IMR-90 (cell line): ENCODE data around the gene STUB1. TPM values are rescaled to one million over a fixed set of nuclear protein-coding genes. Genes with fewer than 3 reads are reported as not detected.
A peak's percentile ranks its signal among the peaks of the same experiment; 100 is the strongest.

Source experiments
- ATAC-seq: fragments of 200-7000 bp; cut with Tn5 transposase; 2 replicates; pipeline ENCODE4 v1.9.1; 2020; ENCODE audit warnings: low read depth, mild to moderate bottlenecking, moderate library complexity
- BruUV-seq: library from RNA; stranded (reverse); fragments of 400-500 nt; replicated peaks from 2 replicates; lab custom pipeline; 2021; lab: Mats Ljungman, UMichigan
- CTCF ChIA-PET: fragments of 300-600 bp; formaldehyde crosslinking; extraction: SDS; loops from one replicate; lab custom pipeline; 2021; ENCODE audit warnings: antibody characterized with exemption; lab: Yijun Ruan, JAX
- POLR2A ChIA-PET: fragments of 300-600 bp; sonication (Branson Sonifier 250); formaldehyde crosslinking; loops from one replicate; lab custom pipeline; 2022; ENCODE audit warnings: antibody characterized with exemption; ENCODE audit not compliant: unreplicated experiment; lab: Charles Lee
- DNase-seq: peaks from one replicate; pipeline ENCODE4 v3.0.0; 2013
- H2AFZ ChIP-seq: replicated peaks from 2 replicates; pipeline ENCODE3; 2013; ENCODE audit warnings: low read length, mild to moderate bottlenecking; ENCODE audit not compliant: poor library complexity
- H2AK5ac ChIP-seq: 2 replicates; pipeline ENCODE4 v1.6.1; 2013; ENCODE audit warnings: low read depth, low read length, inconsistent platforms
- H2AK9ac ChIP-seq: replicated peaks from 2 replicates; pipeline ENCODE3; 2013; ENCODE audit warnings: mild to moderate bottlenecking, low read depth, low read length, moderate library complexity; ENCODE audit not compliant: poor library complexity
- H2BK120ac ChIP-seq: 2 replicates; pipeline ENCODE4 v1.6.1; 2013; ENCODE audit warnings: low read depth, low read length, inconsistent platforms
- H2BK15ac ChIP-seq: 3 replicates; pipeline ENCODE4 v1.6.1; 2013; ENCODE audit warnings: low read depth, low read length, inconsistent platforms
- H2BK20ac ChIP-seq: 2 replicates; pipeline ENCODE4 v1.6.1; 2013; ENCODE audit warnings: low read depth, mild to moderate bottlenecking, inconsistent platforms, low read length, moderate library complexity
- H2BK5ac ChIP-seq: 2 replicates; pipeline ENCODE4 v1.6.1; 2013; ENCODE audit warnings: mild to moderate bottlenecking, low read depth, low read length, inconsistent platforms; ENCODE audit not compliant: poor library complexity, severe bottlenecking
- H3K14ac ChIP-seq: replicated peaks from 2 replicates; pipeline ENCODE4 v1.6.1; 2013; ENCODE audit warnings: low read depth, low read length, inconsistent platforms
- H3K18ac ChIP-seq: 2 replicates; pipeline ENCODE4 v1.6.1; 2013; ENCODE audit warnings: low read depth, low read length, control low read depth
- H3K23ac ChIP-seq: 2 replicates; pipeline ENCODE4 v1.6.1; 2013; ENCODE audit warnings: low read depth, low read length, inconsistent platforms
- H3K27ac ChIP-seq: 2 replicates; pipeline ENCODE4 v1.5.1; 2013; ENCODE audit warnings: mild to moderate bottlenecking, control low read depth, low read length; ENCODE audit not compliant: insufficient read depth
- H3K27me3 ChIP-seq: 2 replicates; pipeline ENCODE4 v1.6.1; 2013; ENCODE audit warnings: low read length; ENCODE audit not compliant: control insufficient read depth, insufficient read depth
- H3K36me3 ChIP-seq: 2 replicates; pipeline ENCODE4 v1.6.1; 2013; ENCODE audit warnings: low read length, mixed read lengths; ENCODE audit not compliant: control insufficient read depth, insufficient read depth
- H3K4ac ChIP-seq: 2 replicates; pipeline ENCODE4 v1.6.1; 2013; ENCODE audit warnings: low read depth, low read length, inconsistent platforms
- H3K4me1 ChIP-seq: 2 replicates; pipeline ENCODE4 v1.6.1; 2013; ENCODE audit warnings: low read length, mixed read lengths; ENCODE audit not compliant: control insufficient read depth, insufficient read depth
- H3K4me2 ChIP-seq: 2 replicates; pipeline ENCODE4 v1.6.1; 2013; ENCODE audit warnings: low read depth, mild to moderate bottlenecking, control low read depth, low read length, moderate library complexity
- H3K4me3 ChIP-seq: 2 replicates; pipeline ENCODE4 v1.5.1; 2013; ENCODE audit warnings: low read depth, mild to moderate bottlenecking, control low read depth, low read length, moderate library complexity; ENCODE audit not compliant: insufficient read depth
- H3K56ac ChIP-seq: 2 replicates; pipeline ENCODE4 v1.6.1; 2013; ENCODE audit warnings: low read length, inconsistent platforms; ENCODE audit not compliant: insufficient read depth; ENCODE audit errors: extremely low read depth
- H3K79me1 ChIP-seq, 2 experiments: 2 replicates each; pipeline ENCODE4 v1.6.1; 2013; ENCODE audit warnings: low read length in 2 of 2, inconsistent platforms in 1 of 2, low read depth in 1 of 2
- H3K9ac ChIP-seq: 2 replicates; pipeline ENCODE4 v1.6.1; 2013; ENCODE audit warnings: low read depth, low read length, control low read depth
- H3K9me1 ChIP-seq: 2 replicates; pipeline ENCODE4 v1.6.1; 2013; ENCODE audit warnings: low read length, inconsistent platforms; ENCODE audit not compliant: insufficient read depth
- H3K9me3 ChIP-seq: 2 replicates; pipeline ENCODE4 v1.6.1; 2013; ENCODE audit warnings: low read length; ENCODE audit not compliant: control insufficient read depth, insufficient read depth
- H4K20me1 ChIP-seq: 2 replicates; pipeline ENCODE4 v1.6.1; 2013; ENCODE audit warnings: low read length, inconsistent platforms; ENCODE audit not compliant: insufficient read depth
- H4K5ac ChIP-seq: 2 replicates; pipeline ENCODE4 v1.6.1; 2013; ENCODE audit warnings: mild to moderate bottlenecking, low read depth, low read length, control low read depth
- H4K8ac ChIP-seq, 2 experiments: 2 replicates each; pipeline ENCODE4 v1.6.1; 2013; ENCODE audit warnings: low read depth in 2 of 2, low read length in 2 of 2, control low read depth in 1 of 2, inconsistent platforms in 1 of 2
- H4K91ac ChIP-seq: 2 replicates; pipeline ENCODE4 v1.6.1; 2013; ENCODE audit warnings: low read depth, low read length, inconsistent platforms; ENCODE audit not compliant: insufficient read depth
- BHLHE40 ChIP-seq: fragments of 150-350 bp; IDR thresholded peaks from 2 replicates; pipeline ENCODE4 v1.6.1; 2016; ENCODE audit warnings: mild to moderate bottlenecking, low read depth, low read length
- CEBPB ChIP-seq: IDR thresholded peaks from 2 replicates; pipeline ENCODE4 v1.6.1; 2012; ENCODE audit warnings: low read depth, low read length, improper control_type of control experiment
- RAD21 ChIP-seq: IDR thresholded peaks from 2 replicates; pipeline ENCODE4 v1.6.1; 2012; ENCODE audit warnings: low read length, improper control_type of control experiment
- RFX5 ChIP-seq: IDR thresholded peaks from 2 replicates; pipeline ENCODE4 v1.8.0; 2012; ENCODE audit warnings: low read depth, mild to moderate bottlenecking, low read length, moderate library complexity
- WGBS, 2 experiments: methylation state at CpG; one replicate each; pipeline versions ENCODE4 v1.1.5 to v1.1.7; 2013; ENCODE audit warnings: missing lambda C conversion rate in 2 of 2; ENCODE audit not compliant: insufficient read length in 1 of 2; ENCODE audit errors: extremely low coverage in 2 of 2; 5-methylcytosine and 5-hydroxymethylcytosine counted together
- dilution Hi-C: fragments of 300-500 bp; cut with HindIII; formaldehyde crosslinking; loops from one replicate; pipeline ENCODE4 v1.14.3; 2018; ENCODE audit warnings: low sequenced_read_pairs; ENCODE audit not compliant: unreplicated experiment
- in situ Hi-C: fragments of 300-500 bp; cut with MboI; formaldehyde crosslinking; loops from 3 replicates; pipeline ENCODE4 v1.14.3; 2019; ENCODE audit warnings: low sequenced_read_pairs, inconsistent platforms, mixed read lengths
- intact Hi-C: fragments of 100-400 bp; cut with micrococcal nuclease; formaldehyde crosslinking; loops from 2 replicates; pipeline ENCODE4 v1.10.0; 2022
- polyA plus RNA-seq, 3 experiments: library from polyadenylated mRNA; depleted of rRNA; stranded (reverse); fragments of >200 nt; gene quantifications; 2 replicates each; pipeline ENCODE4 v1.2.3, GENCODE V29; 2012; ENCODE audit warnings: low replicate concordance in 1 of 3
- total RNA-seq: library from RNA; depleted of rRNA; stranded (reverse); fragments of >200 nt; gene quantifications from 2 replicates; pipeline ENCODE4 v1.2.3, GENCODE V29; 2012
- TF ChIP-seq, protein P1 (sequence below): fragments of 150-350 bp; IDR thresholded peaks from 2 replicates; pipeline ENCODE4 v1.6.1; 2017; ENCODE audit warnings: mild to moderate bottlenecking, antibody characterized with exemption, low read length, low read depth

Gene STUB1
- total and polyA plus RNA-seq, 2 of the 4 experiments (the other 2 are of a cell fraction), result 183 to 186 TPM

DNA sequence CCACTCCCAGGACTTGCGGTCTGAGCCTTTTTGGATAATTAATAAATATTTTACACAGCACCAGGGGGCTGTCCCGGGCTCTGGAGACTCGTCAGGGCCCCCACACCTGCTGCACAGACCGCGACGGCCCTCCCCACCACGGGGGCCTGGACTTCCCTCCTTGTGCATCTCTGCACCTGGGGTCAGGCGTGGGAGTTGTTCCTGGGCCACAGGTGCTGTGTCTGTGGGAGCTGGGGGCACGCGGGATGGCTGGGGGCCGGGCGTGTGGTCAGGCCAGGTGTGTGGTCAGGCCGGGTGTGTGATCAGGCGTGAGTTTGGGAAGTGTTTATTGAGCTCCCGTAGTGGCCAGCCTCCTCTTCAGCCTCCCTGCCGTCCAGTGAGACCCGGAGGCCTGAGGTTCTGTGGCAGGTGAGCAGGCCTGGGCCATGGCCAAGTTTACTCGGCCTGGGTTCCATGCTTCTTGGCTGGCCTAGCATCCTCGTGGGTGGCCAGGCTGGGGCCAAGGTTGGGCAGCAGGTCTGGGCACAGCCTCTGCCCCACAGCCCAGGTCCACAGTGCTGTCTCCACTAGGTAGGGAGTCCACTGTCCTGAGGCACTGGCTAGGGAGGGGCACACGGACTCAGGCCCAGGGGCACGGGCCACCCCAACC lies 1.9 kb upstream of the STUB1 start:
- Histone ChIP-seq H2BK120ac (no peak overlapping the region), H3K79me1 (peaks cover 9 to 40% of the 10 kb centered on the region in 2 experiments; a peak in 3 of 4 replicates), H4K8ac (no peak overlapping the region), H3K4me3 (no peak overlapping the region), H3K14ac (no peak overlapping the region), H2AK5ac (peak overlapping the region; percentile 67; the same call in 1 of the 2 replicates), H3K23ac (no peak overlapping the region), H2AK9ac (peak overlapping the region; percentile 5), H3K9ac (no peak overlapping the region), H3K56ac (no peak overlapping the region), H3K4me2 (no peak overlapping the region), H3K36me3 (peaks cover 28% of the 10 kb centered on the region), H3K27me3 (no peaks in the 10 kb centered on the region), H3K27ac (no peak overlapping the region), H2BK5ac (no peak overlapping the region), H3K9me3 (no peaks in the 10 kb centered on the region), H2BK20ac (no peak overlapping the region), H4K91ac (no peak overlapping the region), H3K18ac (no peak overlapping the region), H4K20me1 (peaks cover 46% of the 10 kb centered on the region), H2BK15ac (no peak overlapping the region), H3K4me1 (peaks cover 21% of the 10 kb centered on the region), H4K5ac (no peak overlapping the region), H3K9me1 (peaks cover 15% of the 10 kb centered on the region), H2AFZ (no peak overlapping the region), H3K4ac (no peak overlapping the region)
- intact Hi-C loops (no loop called here), in situ Hi-C loops (no loop called here), dilution Hi-C loops (no loop called here)
- WGBS, 2 experiments, result 83% methylated on average over 9 of the region's 21 CpGs; no CpG with 5 or more reads in 1 of the 2 experiments
- ChIA-PET CTCF (no interaction called here), POLR2A (no interaction called here)
- ATAC-seq, result no peak
- TF ChIP-seq RAD21 (no peak), RFX5 (no peak), BHLHE40 (no peak), CEBPB (no peak)
- TF ChIP-seq, protein P1, sequence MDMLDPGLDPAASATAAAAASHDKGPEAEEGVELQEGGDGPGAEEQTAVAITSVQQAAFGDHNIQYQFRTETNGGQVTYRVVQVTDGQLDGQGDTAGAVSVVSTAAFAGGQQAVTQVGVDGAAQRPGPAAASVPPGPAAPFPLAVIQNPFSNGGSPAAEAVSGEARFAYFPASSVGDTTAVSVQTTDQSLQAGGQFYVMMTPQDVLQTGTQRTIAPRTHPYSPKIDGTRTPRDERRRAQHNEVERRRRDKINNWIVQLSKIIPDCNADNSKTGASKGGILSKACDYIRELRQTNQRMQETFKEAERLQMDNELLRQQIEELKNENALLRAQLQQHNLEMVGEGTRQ, result no peak
- no TSS peak for BruUV-seq
- DNase-seq, result no peak
